AG10803 (cell line): ENCODE results near the gene ILF2.

ENCODE experiments used
- DNase-seq: peaks from one replicate; pipeline ENCODE4 v3.0.0; 2010; ENCODE audit warnings: low read depth
- H3K4me3 ChIP-seq: 2 replicates; pipeline ENCODE4 v1.5.1; 2011; ENCODE audit warnings: mild to moderate bottlenecking, low read length, control low read depth
- TF ChIP-seq, protein P1 (sequence below): conservative IDR thresholded peaks from 2 replicates; pipeline ENCODE4 v1.5.1; 2011; ENCODE audit warnings: mild to moderate bottlenecking, low read length, control low read depth, inconsistent platforms

The ILF2 gene

DNA sequence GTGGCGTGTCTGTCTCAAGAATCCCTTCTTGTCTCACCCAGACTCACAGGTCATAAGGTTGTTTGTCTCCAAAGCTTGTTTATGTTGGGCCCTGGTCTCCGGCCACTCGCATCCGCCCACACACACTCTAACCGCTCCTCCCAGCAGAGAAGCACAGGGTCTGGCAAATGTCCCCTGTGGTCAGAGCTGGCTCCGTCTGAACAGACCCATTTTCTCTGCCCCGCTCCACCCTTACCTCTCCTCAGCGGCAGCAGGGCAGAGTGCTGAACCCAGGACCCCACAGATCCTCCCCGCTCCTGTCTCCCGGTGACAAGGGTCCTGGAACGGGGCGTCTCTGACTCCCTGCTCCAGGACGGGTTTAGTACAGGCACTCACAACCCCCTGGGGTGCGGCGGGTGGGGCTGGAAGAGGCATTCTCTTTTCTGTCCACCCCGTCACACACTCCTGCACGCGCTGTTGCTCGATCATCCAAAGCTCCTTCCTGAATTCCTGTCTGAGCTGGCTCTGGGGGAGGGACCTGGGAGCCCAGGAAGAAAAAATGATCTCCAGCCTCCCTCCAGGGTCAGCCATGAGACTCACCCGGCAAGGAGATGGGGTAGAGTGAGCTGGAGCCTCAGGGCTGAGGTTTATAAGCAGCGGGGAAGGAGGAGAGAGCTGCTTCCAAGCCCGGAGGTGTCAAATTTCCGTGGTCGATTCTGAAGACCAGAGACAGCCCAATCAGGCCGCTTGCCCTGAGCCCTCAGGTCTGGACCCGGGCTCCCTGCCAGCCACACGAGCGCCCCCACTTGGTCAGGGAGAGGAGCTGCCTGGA is 43.7 kb downstream of the ILF2 start, which contains the start of gene S100A13:
TSS of gene S100A13 (minus strand) at position 602 of the 811 bp plus-strand sequence. CDS start 1,033 bp downstream, outside the sequence.
- H3K4me3 ChIP-seq: peak within 1 kb of the TSS; percentile 85
- TF ChIP-seq, protein P1, sequence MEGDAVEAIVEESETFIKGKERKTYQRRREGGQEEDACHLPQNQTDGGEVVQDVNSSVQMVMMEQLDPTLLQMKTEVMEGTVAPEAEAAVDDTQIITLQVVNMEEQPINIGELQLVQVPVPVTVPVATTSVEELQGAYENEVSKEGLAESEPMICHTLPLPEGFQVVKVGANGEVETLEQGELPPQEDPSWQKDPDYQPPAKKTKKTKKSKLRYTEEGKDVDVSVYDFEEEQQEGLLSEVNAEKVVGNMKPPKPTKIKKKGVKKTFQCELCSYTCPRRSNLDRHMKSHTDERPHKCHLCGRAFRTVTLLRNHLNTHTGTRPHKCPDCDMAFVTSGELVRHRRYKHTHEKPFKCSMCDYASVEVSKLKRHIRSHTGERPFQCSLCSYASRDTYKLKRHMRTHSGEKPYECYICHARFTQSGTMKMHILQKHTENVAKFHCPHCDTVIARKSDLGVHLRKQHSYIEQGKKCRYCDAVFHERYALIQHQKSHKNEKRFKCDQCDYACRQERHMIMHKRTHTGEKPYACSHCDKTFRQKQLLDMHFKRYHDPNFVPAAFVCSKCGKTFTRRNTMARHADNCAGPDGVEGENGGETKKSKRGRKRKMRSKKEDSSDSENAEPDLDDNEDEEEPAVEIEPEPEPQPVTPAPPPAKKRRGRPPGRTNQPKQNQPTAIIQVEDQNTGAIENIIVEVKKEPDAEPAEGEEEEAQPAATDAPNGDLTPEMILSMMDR: no peak; the same call in 1 of the 2 replicates
- DNase-seq: peak; percentile 93

DNA sequence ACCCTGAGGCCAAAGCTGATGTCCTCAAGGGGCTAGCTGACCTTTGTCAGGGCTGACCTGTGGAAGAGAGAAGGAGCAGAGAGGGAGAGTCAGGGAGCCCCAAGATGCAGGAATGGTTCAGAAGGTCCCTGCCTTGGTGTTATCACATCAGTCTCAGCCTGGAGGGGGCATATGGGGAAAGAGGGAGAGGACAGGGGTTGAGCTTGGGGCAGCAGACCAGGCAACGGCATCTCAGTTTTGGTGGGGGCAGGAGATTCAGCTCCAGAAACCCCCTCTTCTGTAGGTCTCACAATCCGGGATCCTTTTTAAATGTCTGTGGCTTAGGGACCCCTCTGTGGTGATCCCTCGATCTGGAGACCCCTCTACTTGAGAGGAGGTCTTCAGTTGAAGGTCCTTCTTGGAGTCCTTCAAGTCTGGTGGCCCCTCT is 44.3 kb downstream of the ILF2 start:
- TF ChIP-seq, protein P1: 0 out of 2 replicates have a peak, but pooled peaks have one; percentile 2
- no peak for DNase-seq
- H3K4me3 ChIP-seq: peak overlapping the region; percentile 85

DNA sequence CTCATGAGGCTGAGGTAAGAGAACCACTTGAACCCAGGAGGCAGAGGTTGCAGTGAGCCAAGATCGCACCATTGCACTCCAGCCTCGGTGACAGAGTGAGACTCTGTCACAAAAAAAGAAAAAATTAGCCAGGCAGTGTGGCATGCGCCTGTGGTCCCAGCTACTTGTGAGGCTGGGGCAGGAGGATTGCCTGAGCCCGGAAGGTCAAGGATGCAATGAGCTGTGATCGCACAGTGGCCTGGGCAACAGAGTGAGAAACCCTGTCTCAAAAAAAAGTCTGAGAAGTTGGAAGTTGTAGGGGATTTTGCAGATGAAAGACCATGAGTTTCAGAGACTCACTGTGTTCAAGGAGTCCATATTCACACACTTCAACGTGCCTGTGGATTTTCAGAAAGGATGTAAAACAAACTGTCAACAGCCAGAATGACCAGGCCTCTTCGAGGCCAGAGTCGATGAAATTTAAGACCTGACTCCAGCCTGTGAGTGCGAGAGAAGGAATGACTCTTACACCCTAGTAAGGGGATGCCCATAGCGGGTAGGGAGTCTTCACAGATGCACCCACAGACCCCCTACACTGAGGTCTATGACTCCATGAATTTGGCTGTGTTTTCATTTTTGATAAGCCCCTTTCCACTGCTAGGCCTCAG is 45.7 kb downstream of the ILF2 start:
- no peak overlapping the region for H3K4me3 ChIP-seq
- DNase-seq: no peak
- TF ChIP-seq, protein P1: no peak

DNA sequence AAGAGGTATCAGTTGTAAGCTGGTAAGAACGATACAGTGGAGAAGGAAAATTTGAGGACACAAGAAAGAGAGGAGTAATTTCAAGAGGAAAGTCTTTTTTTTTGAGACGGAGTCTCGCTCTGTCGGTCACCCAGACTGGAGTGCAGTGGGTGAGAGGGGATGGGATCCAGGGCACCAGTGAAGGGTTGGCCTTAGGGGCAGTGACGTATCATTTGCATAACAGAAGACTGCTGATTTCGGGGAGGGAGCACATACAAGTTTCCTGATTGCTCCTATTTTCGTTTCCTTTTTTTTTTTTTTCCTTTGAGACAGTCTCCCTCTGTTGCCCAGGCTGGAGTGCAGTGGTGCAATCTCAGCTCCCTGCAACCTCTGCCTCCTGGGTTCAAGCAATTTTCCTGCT is 47.7 kb downstream of the ILF2 start:
- TF ChIP-seq, protein P1: no peak
- H3K4me3 ChIP-seq: no peak overlapping the region
- no peak for DNase-seq

DNA sequence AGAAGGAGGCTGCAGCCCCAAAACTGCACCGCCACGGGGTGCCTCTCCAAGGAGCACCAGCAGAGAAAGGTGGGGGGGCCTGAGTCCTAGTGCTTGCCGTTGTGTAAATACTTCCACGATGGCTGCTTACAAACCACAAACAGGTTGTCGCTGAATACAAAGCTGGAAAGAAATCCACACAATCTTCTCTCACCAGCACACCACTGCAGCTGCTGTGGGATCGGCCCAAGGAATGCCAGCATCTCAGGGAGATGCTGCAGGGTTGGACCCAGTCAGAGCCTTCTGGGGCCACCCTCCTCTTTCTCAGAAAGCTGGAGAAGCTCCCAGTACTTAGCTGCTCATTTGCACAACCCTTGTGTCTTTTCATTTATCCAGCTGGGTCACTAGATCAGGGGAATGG is 51.6 kb downstream of the ILF2 start:
- no peak overlapping the region for H3K4me3 ChIP-seq
- DNase-seq: no peak
- TF ChIP-seq, protein P1: no peak

DNA sequence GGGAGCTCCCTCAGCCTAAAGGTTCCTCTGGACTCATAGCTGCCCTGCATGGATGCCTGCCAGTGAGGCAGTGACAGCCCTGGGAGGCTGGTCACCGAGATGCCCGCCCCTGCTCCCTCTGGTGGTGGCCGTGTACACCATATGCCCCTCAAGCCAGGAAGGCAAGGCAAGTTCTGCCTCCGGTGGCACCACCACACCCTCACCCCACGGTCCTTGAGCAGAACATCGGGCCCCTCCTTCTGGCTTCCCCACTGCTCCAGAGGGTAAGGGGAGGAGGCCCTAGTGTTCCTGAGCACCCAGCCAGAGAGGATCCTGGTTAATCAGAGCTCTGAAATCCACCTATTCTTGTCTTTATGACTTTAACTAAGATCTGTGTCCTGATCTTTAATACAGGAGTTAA is 53.1 kb downstream of the ILF2 start:
- TF ChIP-seq, protein P1: peak; percentile 61
- DNase-seq: peak; percentile 57
- H3K4me3 ChIP-seq: no peak overlapping the region

DNA sequence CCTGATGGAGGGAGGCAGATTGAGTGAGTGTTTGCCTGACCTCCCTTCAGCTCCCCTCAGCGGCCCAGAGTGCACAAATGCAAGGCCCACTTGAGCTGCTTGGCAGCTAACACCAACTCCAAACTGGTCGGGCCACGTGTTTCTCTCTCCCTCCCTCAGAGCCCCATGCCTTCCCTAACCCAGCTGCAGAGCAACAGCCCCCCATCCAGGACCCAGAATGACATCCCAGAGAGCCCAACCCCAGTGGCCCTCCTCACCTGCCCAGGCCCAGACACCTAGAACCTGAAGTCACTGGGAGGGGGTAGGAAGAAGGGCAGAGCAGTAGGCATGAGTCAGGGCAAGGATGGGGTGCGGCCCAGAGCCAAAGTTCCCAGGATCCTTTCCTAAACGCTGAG is 53.9 kb downstream of the ILF2 start:
- TF ChIP-seq, protein P1: no peak
- no peak for DNase-seq
- no peak overlapping the region for H3K4me3 ChIP-seq
